ENCODE results near the gene KLC1.

KLC1 gene

GRCh38 chr14:103706551-103707328 lies 77.7 kb downstream of the KLC1 start:
- DNase-seq: no peak

- DNase-seq: no peak
Measured at GRCh38 chr14:103707329-103708263, 78.6 kb downstream of the KLC1 start.

- no peak for DNase-seq
Measured at GRCh38 chr14:103708750-103709187, 79.8 kb downstream of the KLC1 start.

- no peak for DNase-seq
Measured at GRCh38 chr14:103709814-103710213, 80.8 kb downstream of the KLC1 start.

GRCh38 chr14:103710771-103711377 lies 81.9 kb downstream of the KLC1 start:
- no peak for DNase-seq

GRCh38 chr14:103711516-103712431 lies 82.8 kb downstream of the KLC1 start:
- no peak for DNase-seq

GRCh38 chr14:103712633-103713247 lies 83.7 kb downstream of the KLC1 start:
- no peak for DNase-seq

GRCh38 chr14:103713304-103714062 lies 84.5 kb downstream of the KLC1 start:
- no peak for DNase-seq

- DNase-seq: no peak
Measured at GRCh38 chr14:103714063-103714724, 85.2 kb downstream of the KLC1 start.

- peak; percentile 99 for DNase-seq
Measured at GRCh38 chr14:103715052-103716000, 86.3 kb downstream of the KLC1 start, which contains the start of the genes XRCC3 and ZFYVE21. Gene XRCC3 (minus strand): TSS chr14:103715451. CDS start chr14:103711087, 4,364 bp downstream. Gene ZFYVE21 (plus strand): TSS chr14:103715810. CDS start chr14:103715842, 32 bp downstream.

- DNase-seq: no peak
Measured at GRCh38 chr14:103716091-103716801, 87.2 kb downstream of the KLC1 start.

- no peak for DNase-seq
Measured at GRCh38 chr14:103716899-103717411, 87.9 kb downstream of the KLC1 start.

GRCh38 chr14:103718572-103718971 lies 89.6 kb downstream of the KLC1 start:
- DNase-seq: no peak

- no peak for DNase-seq
Measured at GRCh38 chr14:103719751-103720150, 90.7 kb downstream of the KLC1 start.

GRCh38 chr14:103721334-103722120 lies 92.5 kb downstream of the KLC1 start:
- no peak for DNase-seq

- no peak for DNase-seq
Measured at GRCh38 chr14:103723748-103724081, 94.7 kb downstream of the KLC1 start.

- no peak for DNase-seq
Measured at GRCh38 chr14:103724116-103724515, 95.1 kb downstream of the KLC1 start.
